PFSK-1 (cell line): ENCODE results near the gene PRKRIP1.

Source experiments
- POLR2AphosphoS5 ChIP-seq: IDR thresholded peaks from 2 replicates; pipeline ENCODE4 v1.6.1; 2012; ENCODE audit warnings: low read depth, mild to moderate bottlenecking, control low read depth, low read length, moderate library complexity
- SIN3A ChIP-seq: IDR thresholded peaks from 2 replicates; pipeline ENCODE4 v1.6.1; 2012; ENCODE audit warnings: mild to moderate bottlenecking, low read length, moderate library complexity, borderline replicate concordance; ENCODE audit not compliant: insufficient read depth
- TF ChIP-seq, protein P1 (sequence below), 2 experiments: IDR thresholded peaks; 2 replicates each; pipeline versions ENCODE4 v1.6.1 to v1.8.0; 2011 to 2012; ENCODE audit warnings: low read depth in 2 of 2, low read length in 2 of 2, control low read depth in 1 of 2, inconsistent platforms in 1 of 2, mild to moderate bottlenecking in 1 of 2, moderate library complexity in 1 of 2; ENCODE audit not compliant: insufficient read depth in 1 of 2

DNA sequence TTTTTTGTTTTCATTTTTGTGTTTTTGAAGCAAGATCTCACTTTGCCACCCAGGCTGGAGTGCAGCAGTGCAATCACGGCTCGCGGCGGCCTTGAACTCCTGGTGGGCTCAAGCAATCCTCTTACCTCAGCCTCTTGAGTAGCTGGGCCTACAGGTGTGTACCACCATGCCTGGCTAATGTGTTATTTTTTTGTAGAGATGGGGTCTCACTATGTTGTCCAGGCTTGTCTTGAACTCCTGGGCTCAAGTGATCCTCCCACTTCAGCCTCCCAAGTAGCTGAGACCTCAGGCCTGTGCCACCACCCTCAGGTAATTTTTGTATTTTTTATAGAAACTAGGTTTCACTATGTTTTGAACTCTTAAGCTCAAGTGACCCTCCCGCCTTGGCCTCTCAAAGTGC lies 14.8 kb downstream of the PRKRIP1 start:
- TF ChIP-seq SIN3A (no peak), POLR2AphosphoS5 (no peak)
- TF ChIP-seq, protein P1, sequence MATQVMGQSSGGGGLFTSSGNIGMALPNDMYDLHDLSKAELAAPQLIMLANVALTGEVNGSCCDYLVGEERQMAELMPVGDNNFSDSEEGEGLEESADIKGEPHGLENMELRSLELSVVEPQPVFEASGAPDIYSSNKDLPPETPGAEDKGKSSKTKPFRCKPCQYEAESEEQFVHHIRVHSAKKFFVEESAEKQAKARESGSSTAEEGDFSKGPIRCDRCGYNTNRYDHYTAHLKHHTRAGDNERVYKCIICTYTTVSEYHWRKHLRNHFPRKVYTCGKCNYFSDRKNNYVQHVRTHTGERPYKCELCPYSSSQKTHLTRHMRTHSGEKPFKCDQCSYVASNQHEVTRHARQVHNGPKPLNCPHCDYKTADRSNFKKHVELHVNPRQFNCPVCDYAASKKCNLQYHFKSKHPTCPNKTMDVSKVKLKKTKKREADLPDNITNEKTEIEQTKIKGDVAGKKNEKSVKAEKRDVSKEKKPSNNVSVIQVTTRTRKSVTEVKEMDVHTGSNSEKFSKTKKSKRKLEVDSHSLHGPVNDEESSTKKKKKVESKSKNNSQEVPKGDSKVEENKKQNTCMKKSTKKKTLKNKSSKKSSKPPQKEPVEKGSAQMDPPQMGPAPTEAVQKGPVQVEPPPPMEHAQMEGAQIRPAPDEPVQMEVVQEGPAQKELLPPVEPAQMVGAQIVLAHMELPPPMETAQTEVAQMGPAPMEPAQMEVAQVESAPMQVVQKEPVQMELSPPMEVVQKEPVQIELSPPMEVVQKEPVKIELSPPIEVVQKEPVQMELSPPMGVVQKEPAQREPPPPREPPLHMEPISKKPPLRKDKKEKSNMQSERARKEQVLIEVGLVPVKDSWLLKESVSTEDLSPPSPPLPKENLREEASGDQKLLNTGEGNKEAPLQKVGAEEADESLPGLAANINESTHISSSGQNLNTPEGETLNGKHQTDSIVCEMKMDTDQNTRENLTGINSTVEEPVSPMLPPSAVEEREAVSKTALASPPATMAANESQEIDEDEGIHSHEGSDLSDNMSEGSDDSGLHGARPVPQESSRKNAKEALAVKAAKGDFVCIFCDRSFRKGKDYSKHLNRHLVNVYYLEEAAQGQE (IDR thresholded peaks at IDR 0.05; ENCODE audit: insufficient read depth in 1 of 2, low read depth in 2 of 2, low read length in 2 of 2): no peak
